Measurements from ENCODE around the gene DNAAF3.
A peak's percentile ranks its signal among the peaks of the same experiment; 100 is the strongest.

DNA sequence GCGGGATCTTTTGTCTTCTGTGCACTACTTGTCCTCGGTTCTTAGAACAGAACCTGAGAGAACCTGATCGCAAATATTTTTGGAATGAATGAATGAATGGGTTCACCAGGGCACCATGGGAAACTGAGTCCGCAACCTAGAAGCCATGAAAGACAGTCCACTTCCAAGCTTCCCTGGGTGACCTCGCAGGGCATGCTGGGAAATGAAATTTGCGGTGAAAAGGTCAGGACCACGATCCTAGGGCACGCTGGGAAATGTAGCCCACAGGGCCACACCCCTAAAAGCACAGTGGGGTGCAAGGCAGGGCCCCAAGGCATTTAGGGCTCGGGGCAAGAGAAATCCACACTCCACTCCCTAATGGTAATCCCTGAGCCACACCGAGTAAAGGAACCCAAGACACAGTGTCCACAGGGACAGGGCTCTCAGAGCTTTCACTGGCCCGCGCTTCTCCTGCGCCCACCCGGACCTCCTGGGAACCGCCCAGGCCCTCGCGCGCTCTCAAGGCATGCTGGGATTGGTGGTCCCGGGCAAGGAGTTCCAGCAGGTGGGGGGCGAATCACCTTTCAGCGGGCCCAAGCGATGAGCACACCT lies 47.9 kb downstream of the DNAAF3 start:
- TF ChIP-seq ZNF274 (IDR thresholded peaks at IDR 0.05; ENCODE audit: low read depth, low read length), result no peak
- peak; percentile 49 for TF ChIP-seq YY1 (IDR thresholded peaks at IDR 0.05; ENCODE audit: insufficient read depth, insufficient read length)
